Mesenchymal stem cell (in vitro differentiated cells and primary cell): Measurements from ENCODE around the gene MDFIC2.
"Not testable (repeated sequence)": the region's sequence is repeated elsewhere in the genome, so short reads cannot be mapped to it uniquely, and the experiment has no call there.

Source experiments
- DNase-seq: peaks from one replicate; pipeline ENCODE4 v3.0.0-alpha.2; 2013
- H2AFZ ChIP-seq: one replicate; pipeline ENCODE4 v1.6.1; 2013; ENCODE audit warnings: low read depth, mild to moderate bottlenecking, control low read depth, inconsistent platforms, low read length, moderate library complexity
- H2AK5ac ChIP-seq: 2 replicates; pipeline ENCODE4 v1.6.1; 2013; ENCODE audit warnings: low read length, moderate library complexity, mild to moderate bottlenecking, inconsistent platforms; ENCODE audit not compliant: severe bottlenecking
- H2BK120ac ChIP-seq: one replicate; pipeline ENCODE4 v1.6.1; 2013; ENCODE audit warnings: low read depth, mild to moderate bottlenecking, inconsistent platforms, low read length, moderate library complexity
- H2BK12ac ChIP-seq, 2 experiments: one replicate each; pipeline ENCODE4 v1.6.1; 2013; ENCODE audit warnings: inconsistent platforms in 2 of 2, low read length in 2 of 2, mild to moderate bottlenecking in 2 of 2, moderate library complexity in 2 of 2, control low read depth in 1 of 2
- H2BK15ac ChIP-seq: one replicate; pipeline ENCODE4 v1.6.1; 2013; ENCODE audit warnings: mild to moderate bottlenecking, low read depth, inconsistent platforms; ENCODE audit not compliant: poor library complexity, severe bottlenecking
- H2BK5ac ChIP-seq: 2 replicates; pipeline ENCODE4 v1.6.1; 2013; ENCODE audit warnings: low read depth, mild to moderate bottlenecking, low read length, control low read depth, inconsistent platforms; ENCODE audit not compliant: poor library complexity, severe bottlenecking
- H3K14ac ChIP-seq, 2 experiments: one replicate each; pipeline ENCODE4 v1.6.1; 2013; ENCODE audit warnings: inconsistent platforms in 2 of 2, low read length in 2 of 2, control low read depth in 1 of 2, mild to moderate bottlenecking in 1 of 2, moderate library complexity in 1 of 2
- H3K18ac ChIP-seq, 2 experiments: one replicate each; pipeline ENCODE4 v1.6.1; 2013; ENCODE audit warnings: inconsistent platforms in 2 of 2, low read length in 2 of 2, control low read depth in 1 of 2, low read depth in 1 of 2, mild to moderate bottlenecking in 1 of 2
- H3K23ac ChIP-seq, 2 experiments: one replicate each; pipeline ENCODE4 v1.6.1; 2013; ENCODE audit warnings: inconsistent platforms in 2 of 2, low read length in 2 of 2, mild to moderate bottlenecking in 2 of 2, moderate library complexity in 2 of 2, control low read depth in 1 of 2
- H3K27ac ChIP-seq: 2 replicates; pipeline ENCODE4 v1.5.1; 2013; ENCODE audit warnings: mild to moderate bottlenecking, moderate library complexity, low read length, control low read depth, inconsistent platforms; ENCODE audit not compliant: poor library complexity, severe bottlenecking
- H3K27me3 ChIP-seq, 2 experiments: 2 replicates each; pipeline versions ENCODE4 v1.6.1 to v1.7.0; 2013; ENCODE audit warnings: low read length in 2 of 2, mild to moderate bottlenecking in 2 of 2, moderate library complexity in 2 of 2, control low read depth in 1 of 2, inconsistent platforms in 1 of 2; ENCODE audit not compliant: control insufficient read depth in 1 of 2, insufficient read depth in 1 of 2
- H3K36me3 ChIP-seq, 2 experiments: 2 replicates each; pipeline versions ENCODE4 v1.6.1 to v1.7.0; 2013; ENCODE audit warnings: low read length in 2 of 2, control low read depth in 1 of 2, inconsistent platforms in 1 of 2, low read depth in 1 of 2, mild to moderate bottlenecking in 1 of 2; ENCODE audit not compliant: insufficient read depth in 2 of 2, control insufficient read depth in 1 of 2
- H3K4ac ChIP-seq, 2 experiments: one replicate each; pipeline ENCODE4 v1.6.1; 2013; ENCODE audit warnings: inconsistent platforms in 2 of 2, low read length in 2 of 2, mild to moderate bottlenecking in 2 of 2, moderate library complexity in 2 of 2, control low read depth in 1 of 2, low read depth in 1 of 2
- H3K4me1 ChIP-seq: 2 replicates; pipeline ENCODE4 v1.6.1; 2013; ENCODE audit warnings: low read depth, low read length, control low read depth; ENCODE audit not compliant: control insufficient read depth, insufficient read depth
- H3K4me2 ChIP-seq: 2 replicates; pipeline ENCODE4 v1.6.1; 2013; ENCODE audit warnings: low read length, mild to moderate bottlenecking, inconsistent platforms; ENCODE audit not compliant: poor library complexity, severe bottlenecking
- H3K4me3 ChIP-seq, 2 experiments: 2 replicates each; pipeline versions ENCODE4 v1.5.1 to v1.7.0; 2013; ENCODE audit warnings: low read length in 2 of 2, mild to moderate bottlenecking in 2 of 2, control low read depth in 1 of 2, low read depth in 1 of 2; ENCODE audit not compliant: insufficient read depth in 1 of 2
- H3K79me1 ChIP-seq: replicated peaks from 2 replicates; pipeline ENCODE4 v1.6.1; 2013; ENCODE audit warnings: mild to moderate bottlenecking, control low read depth, low read length, inconsistent platforms; ENCODE audit not compliant: poor library complexity, severe bottlenecking
- H3K9ac ChIP-seq: 2 replicates; pipeline ENCODE4 v1.7.0; 2013; ENCODE audit warnings: mild to moderate bottlenecking, low read length, moderate library complexity
- H3K9me3 ChIP-seq: 2 replicates; pipeline ENCODE4 v1.7.0; 2013; ENCODE audit warnings: mild to moderate bottlenecking, low read length; ENCODE audit not compliant: control insufficient read depth
- H4K8ac ChIP-seq: one replicate; pipeline ENCODE4 v1.6.1; 2013; ENCODE audit warnings: inconsistent platforms, mild to moderate bottlenecking, low read length, moderate library complexity
- H4K91ac ChIP-seq: one replicate; pipeline ENCODE4 v1.6.1; 2013; ENCODE audit warnings: mild to moderate bottlenecking, low read length, inconsistent platforms
- WGBS: methylation state at CpG from one replicate; pipeline ENCODE4 v1.1.7; 2013; ENCODE audit warnings: mixed read lengths; 5-methylcytosine and 5-hydroxymethylcytosine counted together

Gene MDFIC2

DNA sequence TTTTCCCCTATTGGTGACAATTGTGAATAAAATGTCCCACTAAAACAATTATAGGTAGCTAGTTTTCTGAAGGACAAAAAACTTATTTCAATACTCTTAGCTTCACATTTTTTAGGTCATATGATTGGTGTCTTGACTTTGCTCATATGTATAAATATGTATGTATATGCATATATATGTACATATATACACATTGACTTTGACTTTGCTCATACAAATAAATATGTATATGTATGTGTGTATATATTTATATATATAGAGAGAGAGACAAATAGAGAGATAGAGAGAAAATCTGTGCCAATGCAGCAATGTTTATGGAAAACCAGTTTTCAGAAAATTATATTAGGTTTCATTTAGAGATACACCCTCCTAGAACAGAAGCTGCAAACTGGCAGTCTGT lies 5.7 kb downstream of the MDFIC2 start:
- Histone ChIP-seq H3K27me3 (no peaks in the 10 kb centered on the region), H2AFZ (no peak overlapping the region), H3K79me1 (no peaks in the 10 kb centered on the region), H2BK5ac (no peak overlapping the region), H2BK12ac (no peak overlapping the region), H3K14ac (no peak overlapping the region), H2BK120ac (no peak overlapping the region), H3K4me1 (no peaks in the 10 kb centered on the region), H3K27ac (no peak overlapping the region), H3K23ac (no peak overlapping the region), H4K8ac (no peak overlapping the region), H3K9me3 (no peaks in the 10 kb centered on the region), H2BK15ac (no peak overlapping the region), H2AK5ac (no peak overlapping the region), H3K4ac (no peak overlapping the region), H3K36me3 (no peaks in the 10 kb centered on the region), H3K9ac (no peak overlapping the region), H3K4me2 (no peak overlapping the region), H3K4me3 (no peak overlapping the region), H3K18ac (no peak overlapping the region), H4K91ac (no peak overlapping the region)
- DNase-seq = no peak

DNA sequence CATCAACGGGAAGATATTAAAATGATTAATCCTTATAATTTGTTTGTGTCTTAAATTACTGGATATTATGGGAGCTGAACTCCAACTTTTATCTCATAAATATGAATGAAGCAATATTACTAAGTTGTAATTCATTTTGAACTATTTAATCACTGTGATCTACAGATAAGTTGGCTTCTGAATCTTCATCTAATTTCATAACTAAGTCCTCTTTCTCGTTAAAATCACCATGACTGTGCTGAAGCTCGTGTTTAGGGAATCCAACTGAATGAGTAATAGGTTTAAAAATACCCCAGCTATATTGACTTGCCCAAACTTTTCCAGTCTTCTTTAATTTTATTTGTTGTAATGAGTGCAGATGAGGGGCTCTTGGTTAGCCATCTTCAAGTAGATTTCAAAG lies 14.1 kb downstream of the MDFIC2 start:
- WGBS = no CpG with 5 or more reads among the region's 3 CpGs

DNA sequence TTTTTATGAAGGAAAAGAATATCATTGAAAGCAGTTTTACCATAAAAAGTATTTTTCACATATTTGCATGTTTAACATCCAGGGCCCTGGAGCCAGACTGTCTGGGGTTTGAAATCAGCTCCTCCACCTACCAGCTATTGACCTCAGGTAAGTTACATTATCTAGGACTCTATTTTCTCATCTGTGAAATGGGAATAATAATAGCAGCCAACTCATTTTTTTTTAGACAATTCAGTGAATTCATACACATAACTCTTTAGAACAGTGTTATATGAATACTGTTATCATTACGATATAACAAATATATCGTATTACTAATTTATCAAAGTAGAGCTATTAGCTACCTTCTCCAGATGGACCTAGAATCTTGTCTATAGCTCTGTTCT lies 21.3 kb downstream of the MDFIC2 start:
- Histone ChIP-seq H3K9ac (no peak overlapping the region), H3K79me1 (no peaks in the 10 kb centered on the region), H3K14ac (no peak overlapping the region), H3K9me3 (no peaks in the 10 kb centered on the region), H3K18ac (no peak overlapping the region), H2BK12ac (no peak overlapping the region), H2AFZ (no peak overlapping the region), H3K27ac (no peak overlapping the region), H4K91ac (no peak overlapping the region), H3K4me3 (no peak overlapping the region), H4K8ac (no peak overlapping the region), H3K4me1 (no peaks in the 10 kb centered on the region), H3K27me3 (no peaks in the 10 kb centered on the region), H2BK120ac (no peak overlapping the region), H2BK5ac (no peak overlapping the region), H3K4me2 (no peak overlapping the region), H3K36me3 (no peaks in the 10 kb centered on the region), H3K4ac (no peak overlapping the region), H3K23ac (no peak overlapping the region), H2AK5ac (no peak overlapping the region), H2BK15ac (no peak overlapping the region)
- no peak for DNase-seq
- WGBS = no CpG with 5 or more reads among the region's 2 CpGs

More for the DNA sequence above, 14.1 kb downstream of the MDFIC2 start:
- Histone ChIP-seq H3K4me1 (no peaks in the 10 kb centered on the region), H2BK12ac (no peak overlapping the region), H3K23ac (no peak overlapping the region), H3K14ac (no peak overlapping the region), H4K8ac (no peak overlapping the region), H2BK15ac (no peak overlapping the region), H3K4me2 (no peak overlapping the region), H3K4ac (no peak overlapping the region), H3K4me3 (no peak overlapping the region), H2AFZ (no peak overlapping the region), H3K9ac (peak overlapping the region; percentile 64), H3K18ac (no peak overlapping the region), H2AK5ac (no peak overlapping the region), H3K9me3 (no peaks in the 10 kb centered on the region), H3K79me1 (no peaks in the 10 kb centered on the region), H2BK120ac (no peak overlapping the region), H3K36me3 (no peaks in the 10 kb centered on the region), H4K91ac (no peak overlapping the region), H3K27me3 (no peaks in the 10 kb centered on the region), H3K27ac (no peak overlapping the region), H2BK5ac (no peak overlapping the region)
- DNase-seq = no peak

DNA sequence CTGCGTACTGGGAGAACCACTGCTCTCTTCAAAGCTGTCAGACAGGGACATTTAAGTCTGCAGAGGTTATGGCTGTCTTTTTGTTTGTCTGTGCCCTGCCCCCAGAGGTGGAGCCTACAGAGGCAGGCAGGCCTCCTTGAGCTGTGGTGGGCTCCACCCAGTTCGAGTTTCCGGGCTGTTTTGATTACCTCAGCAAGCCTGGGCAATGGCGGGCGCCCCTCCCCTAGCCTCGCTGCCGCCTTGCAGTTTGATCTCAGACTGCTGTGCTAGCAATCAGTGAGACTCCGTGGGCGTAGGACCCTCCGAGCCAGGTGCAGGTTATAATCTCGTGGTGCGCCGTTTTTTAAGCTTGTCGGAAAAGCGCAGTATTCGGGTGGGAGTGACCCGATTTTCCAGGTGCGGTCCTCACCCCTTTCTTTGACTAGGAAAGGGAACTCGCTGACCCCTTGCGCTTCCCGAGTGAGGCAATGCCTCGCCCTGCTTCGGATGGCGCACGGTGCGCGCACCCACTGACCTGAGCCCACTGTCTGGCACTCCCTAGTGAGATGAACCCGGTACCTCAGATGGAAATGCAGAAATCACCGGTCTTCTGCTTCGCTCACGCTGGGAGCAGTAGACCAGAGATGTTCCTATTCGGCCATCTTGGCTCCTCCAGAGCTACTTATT lies 21.9 kb downstream of the MDFIC2 start:
- not testable (repeated sequence) for H4K8ac ChIP-seq, H2AK5ac ChIP-seq, H3K9ac ChIP-seq, H2BK15ac ChIP-seq, H2BK120ac ChIP-seq, H3K79me1 ChIP-seq, H4K91ac ChIP-seq, H2BK5ac ChIP-seq, H3K4me1 ChIP-seq, H3K4me3 ChIP-seq, H3K9me3 ChIP-seq, H3K14ac ChIP-seq, H3K27me3 ChIP-seq, H2AFZ ChIP-seq, H3K23ac ChIP-seq, DNase-seq, H3K27ac ChIP-seq, H3K36me3 ChIP-seq, H2BK12ac ChIP-seq, H3K4me2 ChIP-seq, H3K18ac ChIP-seq, H3K4ac ChIP-seq
- 86% methylated on average over 27 of the region's 32 CpGs for WGBS
